Measurements from ENCODE around the gene RNASET2.

Gene RNASET2, protein sequence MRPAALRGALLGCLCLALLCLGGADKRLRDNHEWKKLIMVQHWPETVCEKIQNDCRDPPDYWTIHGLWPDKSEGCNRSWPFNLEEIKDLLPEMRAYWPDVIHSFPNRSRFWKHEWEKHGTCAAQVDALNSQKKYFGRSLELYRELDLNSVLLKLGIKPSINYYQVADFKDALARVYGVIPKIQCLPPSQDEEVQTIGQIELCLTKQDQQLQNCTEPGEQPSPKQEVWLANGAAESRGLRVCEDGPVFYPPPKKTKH

GRCh38 chr6:166956444-166957086, at the start of gene RNASET2:
TSS of gene RNASET2 (minus strand) at chr6:166956550. CDS start at chr6:166956182, 368 bp downstream.
- DNase-seq: peak; percentile 89

DNA sequence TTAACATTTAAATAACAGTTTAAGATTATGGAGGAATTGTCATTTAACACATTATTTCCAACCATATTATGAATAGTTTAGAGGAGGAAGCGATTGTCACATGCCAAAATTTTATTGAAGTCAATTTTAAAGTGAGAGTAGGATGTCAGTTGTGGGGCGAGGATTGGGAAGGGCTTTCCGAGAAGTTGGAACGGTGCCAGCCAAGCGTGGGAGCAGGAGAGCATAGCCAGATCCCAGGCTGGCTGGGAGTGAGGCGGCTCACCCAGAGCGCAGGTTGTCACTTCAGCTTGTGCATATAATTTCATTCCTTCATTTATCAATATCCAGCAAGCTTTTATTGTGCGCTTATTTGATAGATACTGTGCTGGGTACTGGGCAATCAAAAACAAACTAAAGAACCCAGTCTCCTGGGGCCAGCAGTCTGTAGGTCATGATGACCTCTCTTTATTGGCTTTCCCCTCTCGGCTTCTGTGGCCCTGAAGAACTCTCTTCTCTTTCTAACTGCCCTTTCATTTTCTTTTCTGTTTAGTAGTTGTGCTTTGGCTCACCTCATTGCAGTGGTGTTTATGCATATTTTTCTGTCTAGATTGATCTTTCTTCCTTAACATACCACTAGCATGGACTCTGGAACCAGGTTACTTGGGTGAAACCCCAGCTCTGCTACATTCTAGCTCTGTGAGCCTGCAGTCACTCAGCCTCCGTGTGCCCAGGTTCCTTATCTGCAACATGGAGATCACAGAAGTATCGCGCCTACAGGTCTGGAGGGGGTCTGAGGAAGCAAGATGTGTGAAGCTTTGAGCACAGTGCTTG, 49.2 kb upstream of the RNASET2 start:
- DNase-seq: no peak

- no peak for DNase-seq
Observed at GRCh38 chr6:167000759-167001158, 44.4 kb upstream of the RNASET2 start.

DNA sequence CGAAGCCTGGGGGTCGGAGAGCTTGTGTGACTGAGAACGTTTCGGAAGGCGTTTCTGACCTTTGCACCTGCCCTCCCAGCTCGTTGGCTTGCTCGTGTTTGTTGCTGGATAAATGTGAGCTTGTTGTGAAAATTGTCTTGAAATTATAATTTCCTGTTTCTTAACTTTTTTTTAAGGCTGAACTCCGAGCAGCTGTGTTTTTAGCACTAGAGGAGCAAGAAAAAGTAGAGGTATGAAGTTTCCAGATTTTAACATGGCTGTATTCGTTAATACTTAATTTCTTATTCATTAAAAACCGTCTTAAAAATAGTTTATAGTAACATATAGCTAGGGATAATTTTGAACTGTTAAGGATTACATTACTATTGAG, 43.5 kb upstream of the RNASET2 start:
- no peak for DNase-seq

DNA sequence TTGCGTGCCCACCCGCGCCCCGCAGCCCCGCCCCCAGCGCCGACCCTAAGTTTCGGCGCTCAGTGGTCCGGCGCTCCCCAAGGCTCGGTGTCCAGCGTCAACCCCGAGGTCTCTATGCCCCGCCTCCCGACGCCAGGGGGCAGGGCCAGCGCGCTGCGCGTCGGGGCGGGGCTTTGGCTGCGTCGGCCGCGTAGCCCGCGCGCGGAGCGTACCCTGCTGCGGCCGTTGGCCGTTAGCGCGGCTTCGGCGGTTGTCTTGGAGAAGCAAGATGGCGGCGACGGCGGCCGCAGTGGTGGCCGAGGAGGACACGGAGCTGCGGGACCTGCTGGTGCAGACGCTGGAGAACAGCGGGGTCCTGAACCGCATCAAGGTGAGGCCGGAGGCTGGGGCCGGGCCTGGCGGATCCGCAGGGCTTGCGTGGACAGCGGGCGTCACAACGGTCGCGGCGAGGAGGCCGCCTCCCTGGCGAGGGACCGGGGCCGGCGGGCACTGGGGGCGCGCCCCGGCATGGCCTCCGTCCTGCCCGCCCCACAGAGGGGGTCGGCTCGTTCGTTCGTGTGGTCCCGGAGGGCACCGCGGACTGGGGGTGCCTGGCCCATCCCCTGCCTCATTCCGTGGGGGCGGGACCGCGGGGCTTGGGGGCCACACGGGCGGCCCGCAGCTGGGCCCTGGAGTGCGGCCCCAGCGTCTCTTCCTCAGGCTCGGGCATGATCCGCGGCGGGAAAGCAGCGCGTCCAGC, 43.0 kb upstream of the RNASET2 start, which contains the start of gene CEP43:
Gene CEP43, plus strand, starts transcription at position 253 of the 739 bp plus-strand sequence. Its CDS starts 16 bp downstream, at position 269.
- DNase-seq: peak; percentile 96

DNA sequence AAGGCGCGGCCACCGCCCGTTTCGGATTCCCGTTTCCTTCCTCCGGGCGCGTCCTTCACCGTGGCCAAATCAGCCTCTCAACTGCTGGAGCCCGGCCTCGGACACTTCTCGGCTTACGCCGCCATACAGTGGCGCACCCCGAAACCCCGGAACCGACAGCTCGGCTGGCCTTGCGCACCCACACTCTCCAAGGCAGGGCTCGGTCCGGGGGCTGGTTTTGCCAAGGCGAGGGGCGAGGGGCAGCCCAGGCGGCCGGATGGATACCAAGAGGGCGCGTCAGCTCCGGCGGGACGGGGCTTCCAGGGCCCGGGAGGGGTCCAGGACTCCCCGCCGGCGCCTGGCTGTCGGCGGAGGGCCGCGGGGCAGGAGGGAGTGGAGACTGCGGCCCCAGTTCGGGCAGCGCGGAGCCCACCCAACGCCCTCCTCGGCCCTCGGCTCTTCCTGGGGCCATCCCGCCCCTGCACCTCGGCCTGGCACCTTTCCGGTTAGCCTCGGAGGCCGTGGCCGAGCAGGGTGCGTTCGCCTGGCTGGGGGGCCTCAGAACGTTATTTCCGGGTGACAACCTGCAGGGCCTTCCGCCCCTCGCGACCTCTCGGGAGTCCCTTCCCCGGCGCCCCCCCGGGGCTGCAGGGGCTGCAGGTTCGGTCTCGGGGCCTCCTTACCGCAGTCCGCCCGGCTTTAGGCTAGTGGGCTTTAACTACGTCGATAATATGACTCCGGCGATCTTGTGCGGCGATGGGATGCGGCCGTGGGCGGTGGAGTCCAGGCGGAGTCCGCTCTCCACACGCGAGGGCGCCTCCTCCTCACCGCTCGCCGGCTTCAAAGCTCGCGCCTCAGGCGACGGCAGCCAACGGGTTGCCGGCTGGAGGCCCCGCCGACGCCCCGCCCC, 42.1 kb upstream of the RNASET2 start:
- peak; percentile 26 for DNase-seq

- peak; percentile 75 for DNase-seq
Observed at GRCh38 chr6:166997768-166998255, 41.5 kb upstream of the RNASET2 start.

- DNase-seq: no peak
Observed at GRCh38 chr6:166997348-166997747, 41.0 kb upstream of the RNASET2 start.

DNA sequence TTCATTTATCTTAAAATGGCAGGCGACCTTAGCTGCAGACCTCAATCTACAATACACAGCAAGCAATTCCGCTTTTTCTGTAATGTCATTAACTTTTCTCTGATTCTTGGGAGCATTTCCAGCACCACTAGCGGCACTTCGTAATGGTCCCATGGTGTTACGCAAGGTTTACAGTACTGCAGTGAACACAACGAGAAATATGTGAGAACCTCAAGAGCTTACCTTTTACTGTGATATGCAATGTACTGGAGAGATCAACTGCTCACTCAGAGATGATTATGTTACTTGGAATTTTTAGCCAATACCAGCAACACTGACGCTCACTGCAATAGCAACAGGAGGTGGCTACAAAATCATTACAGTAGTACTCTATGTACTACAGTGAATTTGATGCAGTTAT, 40.1 kb upstream of the RNASET2 start:
- DNase-seq: peak; percentile 38

DNA sequence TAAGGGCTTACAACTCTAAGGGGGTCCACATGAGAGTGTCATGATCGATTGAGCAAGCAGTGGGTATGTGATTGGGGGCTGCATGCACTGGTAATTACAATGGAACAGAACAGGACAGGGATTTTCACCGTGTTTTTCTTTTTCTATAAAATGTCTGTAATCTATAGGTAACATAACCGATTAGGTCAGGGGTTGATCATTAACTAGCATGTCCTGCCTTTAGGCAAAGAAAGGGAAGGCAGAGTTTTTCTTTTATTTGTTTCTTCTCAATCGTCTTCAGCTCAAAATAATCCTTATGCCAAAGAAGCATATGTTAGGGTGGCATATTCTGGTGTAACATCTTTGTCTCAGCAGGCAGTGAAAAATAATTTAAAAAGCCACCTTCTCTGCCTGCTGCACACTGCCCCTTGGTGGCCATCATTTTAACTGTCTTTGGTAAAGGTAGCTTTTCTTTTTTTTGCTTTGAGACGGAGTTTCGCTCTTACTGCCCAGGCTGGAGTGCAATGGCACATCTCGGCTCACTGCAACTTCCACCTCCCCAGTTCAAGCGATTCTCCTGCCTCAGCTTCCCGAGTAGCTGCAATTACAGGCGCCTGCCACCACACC, 33.2 kb upstream of the RNASET2 start:
- DNase-seq: peak; percentile 23

DNA sequence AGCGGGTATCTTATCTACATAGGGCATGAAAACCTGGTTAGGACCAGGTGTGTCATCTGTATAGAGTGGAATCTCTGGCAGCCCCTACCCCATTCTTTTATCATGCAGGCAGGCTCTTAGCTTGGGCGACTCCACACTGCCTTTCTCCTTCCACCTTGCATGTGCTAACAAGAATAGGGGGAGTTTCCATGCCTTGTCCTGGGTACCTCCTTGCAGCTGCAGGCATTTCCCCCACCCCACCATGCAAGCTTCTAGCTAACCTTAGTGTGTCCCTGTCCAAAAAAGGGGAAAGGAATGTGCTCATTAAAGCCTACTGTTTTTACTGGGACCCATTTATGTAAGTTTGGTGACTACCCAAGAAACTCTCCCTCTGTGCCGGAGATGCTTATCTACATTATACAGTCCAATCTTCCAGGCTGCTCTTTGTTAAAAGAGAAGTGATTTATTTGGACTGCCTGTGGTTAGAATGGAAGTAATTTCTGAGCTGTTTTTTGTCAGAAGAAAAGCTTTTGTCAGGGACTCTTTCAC, 32.4 kb upstream of the RNASET2 start:
- DNase-seq: no peak

DNA sequence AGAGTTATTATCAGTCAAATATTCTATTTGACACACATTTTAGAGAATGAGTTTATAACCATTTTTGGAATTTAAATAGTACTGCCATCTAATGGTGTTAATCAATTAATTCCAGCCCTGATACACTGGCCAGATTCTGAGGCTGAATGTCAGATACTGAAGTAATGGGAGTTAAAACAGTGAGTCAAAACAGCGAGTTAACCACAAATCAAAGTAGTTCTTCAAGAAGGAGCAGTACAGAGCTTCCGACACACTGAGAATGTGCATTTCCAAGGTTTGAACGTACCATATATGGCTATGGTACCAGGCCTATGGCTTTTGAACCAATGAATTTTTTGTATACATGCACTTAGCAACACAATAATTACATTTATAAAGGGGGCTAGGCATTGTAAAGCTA, 31.6 kb upstream of the RNASET2 start:
- DNase-seq: no peak

DNA sequence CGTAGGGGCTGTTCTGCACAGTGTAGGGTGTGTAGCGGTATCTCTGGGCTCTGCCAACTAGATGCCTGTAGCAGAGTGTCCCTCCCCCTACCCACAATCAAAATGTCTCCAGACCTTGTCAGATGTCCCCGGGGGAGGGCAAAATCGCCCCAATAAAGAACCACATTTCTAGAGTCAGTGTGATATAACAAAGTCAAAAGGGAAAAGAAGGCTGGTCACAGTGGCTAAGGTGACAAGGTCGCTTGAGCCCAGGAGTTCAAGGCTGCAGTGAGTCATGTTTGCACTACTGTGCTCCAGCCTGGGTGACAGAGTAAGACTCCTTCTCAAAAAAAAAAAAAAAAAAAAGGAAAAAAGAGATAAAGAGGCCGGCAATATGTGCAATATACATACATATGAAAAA, 31.1 kb upstream of the RNASET2 start:
- DNase-seq: no peak

- no peak for DNase-seq
Observed at GRCh38 chr6:166980738-166981137, 24.4 kb upstream of the RNASET2 start.

GRCh38 chr6:166977621-166978525, 21.5 kb upstream of the RNASET2 start:
- no peak for DNase-seq

- DNase-seq: no peak
Observed at GRCh38 chr6:166976636-166977035, 20.3 kb upstream of the RNASET2 start.

DNA sequence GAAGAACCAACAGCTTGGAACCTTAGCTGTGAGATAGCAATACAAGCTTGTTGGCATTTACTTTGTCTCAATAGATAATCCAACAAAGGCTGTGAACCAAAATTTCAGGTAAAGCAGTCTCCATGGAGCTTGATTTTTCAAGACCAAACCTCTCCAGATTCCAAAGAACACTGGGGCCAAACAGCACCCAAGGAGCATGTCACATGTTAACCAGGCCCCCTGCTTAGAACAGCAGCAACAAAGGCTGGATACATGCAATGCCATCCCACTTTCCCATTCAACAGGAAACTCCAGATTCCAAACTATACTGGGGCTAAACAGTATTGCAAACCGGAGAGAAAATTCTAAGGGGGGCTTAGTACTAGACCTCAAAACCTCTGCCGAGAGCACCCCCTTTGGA, 15.8 kb upstream of the RNASET2 start:
- DNase-seq: no peak

DNA sequence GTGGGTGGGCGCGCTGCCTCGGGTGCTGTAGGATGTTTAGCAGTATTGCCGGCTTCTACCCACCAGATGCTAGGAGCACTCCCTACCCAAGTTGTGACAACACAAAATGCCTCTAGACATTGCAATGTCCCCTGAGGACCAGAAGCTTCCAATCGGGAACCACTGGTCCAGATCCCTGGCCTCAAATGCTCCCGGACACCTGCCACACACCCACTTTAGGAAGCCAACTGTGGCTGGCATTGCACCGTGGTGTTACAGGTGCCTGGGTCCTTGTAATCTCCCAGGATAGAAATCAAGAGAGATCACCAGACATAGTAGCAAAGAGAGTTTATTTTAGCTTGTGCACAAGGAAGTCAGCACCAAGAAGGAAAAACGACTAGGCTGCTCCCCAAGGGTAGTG, 14.9 kb upstream of the RNASET2 start:
- no peak for DNase-seq

- no peak for DNase-seq
Observed at GRCh38 chr6:166970776-166971175, 14.4 kb upstream of the RNASET2 start.

DNA sequence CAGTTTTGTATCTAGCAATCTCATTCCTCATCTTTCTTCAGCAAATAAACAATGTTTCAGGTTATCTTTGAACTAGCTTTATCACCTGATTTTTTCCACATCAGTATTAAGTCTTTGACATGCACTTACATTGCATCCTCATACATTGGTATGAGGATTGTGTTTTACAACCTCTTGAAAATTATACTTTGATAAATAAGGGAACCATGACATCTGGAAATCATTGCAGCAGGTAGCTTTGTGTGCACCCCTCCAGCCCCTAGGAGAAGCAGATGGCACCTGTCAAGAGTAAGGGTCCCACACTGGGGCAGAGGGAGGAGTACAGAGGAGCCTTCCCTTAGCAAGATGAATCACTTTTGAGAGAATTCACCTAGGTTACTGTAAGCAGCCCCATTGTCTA, 13.7 kb upstream of the RNASET2 start:
- DNase-seq: no peak

Data from EL (cell line).